Caco-2 (cell line): Measurements from ENCODE around the gene CCDC184. TPM values are rescaled to one million over a fixed set of nuclear protein-coding genes. Genes with fewer than 3 reads are reported as not detected.

Source experiments
- BruUV-seq: library from RNA; stranded (reverse); fragments of 400-500 nt; replicated peaks from 2 replicates; lab custom pipeline; 2021; lab: Mats Ljungman, UMichigan
- CTCF ChIA-PET: fragments of 300-600 bp; sonication (Branson Sonifier 250); formaldehyde crosslinking; loops from one replicate; lab custom pipeline; 2022; ENCODE audit warnings: antibody characterized with exemption; lab: Charles Lee
- POLR2A ChIA-PET: fragments of 300-600 bp; sonication (Branson Sonifier 250); formaldehyde crosslinking; loops from one replicate; lab custom pipeline; 2022; ENCODE audit warnings: antibody characterized with exemption; lab: Charles Lee
- DNase-seq, 2 experiments: peaks; one replicate each; pipeline versions ENCODE4 v3.0.0 to v3.0.0-alpha.2; 2020 to 2022
- H3K27me3 ChIP-seq: replicated peaks from 2 replicates; pipeline ENCODE4 v1.6.0; 2011; ENCODE audit warnings: low read length; ENCODE audit not compliant: control insufficient read depth, insufficient read depth
- H3K36me3 ChIP-seq: 2 replicates; pipeline ENCODE4 v1.5.1; 2011; ENCODE audit warnings: low read length; ENCODE audit not compliant: control insufficient read depth, insufficient read depth
- H3K4me1 ChIP-seq: fragments of 250-450 bp; sonication (Bioruptor Pico); 2 replicates; pipeline ENCODE4 v1.5.1; 2020; ENCODE audit warnings: mild to moderate bottlenecking
- H3K4me3 ChIP-seq: 2 replicates; pipeline ENCODE4 v1.5.1; 2011; ENCODE audit warnings: low read depth, mild to moderate bottlenecking, control low read depth, low read length
- H3K9me3 ChIP-seq: fragments of 250-450 bp; sonication (Bioruptor Pico); 2 replicates; pipeline ENCODE4 v1.5.1; 2020; ENCODE audit warnings: mild to moderate bottlenecking, moderate library complexity
- H3K27ac Mint-ChIP-seq: one replicate; pipeline ENCODE4 v1.8.0; 2022; ENCODE audit warnings: mixed read lengths; ENCODE audit not compliant: unreplicated experiment
- H3K27me3 Mint-ChIP-seq: one replicate; pipeline ENCODE4 v1.8.0; 2022; ENCODE audit warnings: mixed read lengths; ENCODE audit not compliant: insufficient read depth, unreplicated experiment
- H3K36me3 Mint-ChIP-seq: one replicate; pipeline ENCODE4 v1.8.0; 2022; ENCODE audit warnings: mild to moderate bottlenecking, mixed read lengths; ENCODE audit not compliant: insufficient read depth, unreplicated experiment
- H3K4me1 Mint-ChIP-seq: one replicate; pipeline ENCODE4 v1.8.0; 2022; ENCODE audit warnings: low read depth, mixed read lengths; ENCODE audit not compliant: unreplicated experiment
- H3K4me3 Mint-ChIP-seq: one replicate; pipeline ENCODE4 v1.8.0; 2022; ENCODE audit warnings: mild to moderate bottlenecking, moderate library complexity, mixed read lengths; ENCODE audit not compliant: unreplicated experiment
- H3K9me3 Mint-ChIP-seq: one replicate; pipeline ENCODE4 v1.8.0; 2022; ENCODE audit warnings: mixed read lengths; ENCODE audit not compliant: unreplicated experiment
- intact Hi-C: fragments of 100-400 bp; cut with micrococcal nuclease; formaldehyde crosslinking; loops from one replicate; pipeline ENCODE4 v1.10.0; 2022; ENCODE audit not compliant: unreplicated experiment
- total RNA-seq: library from RNA; stranded (reverse); gene quantifications from 2 replicates; pipeline ENCODE4 v1.2.3, GENCODE V29; 2022
- TF ChIP-seq, protein P1 (sequence below), 2 experiments: fragments of 200-600 bp in 1 of 2; IDR thresholded peaks; 1 replicate in 1 of 2; 2 replicates in 1 of 2; pipeline versions ENCODE4 v1.5.1 to v1.8.0; 2011 to 2022; ENCODE audit warnings: antibody characterized with exemption in 1 of 2, control low read depth in 1 of 2, inconsistent platforms in 1 of 2, low read depth in 1 of 2, low read length in 1 of 2, mild to moderate bottlenecking in 1 of 2, moderate library complexity in 1 of 2; ENCODE audit not compliant: insufficient read depth in 1 of 2, severe bottlenecking in 1 of 2, unreplicated experiment in 1 of 2

Gene CCDC184
- total RNA-seq, 1 experiment from 2014 or later = 1.0 TPM

DNA sequence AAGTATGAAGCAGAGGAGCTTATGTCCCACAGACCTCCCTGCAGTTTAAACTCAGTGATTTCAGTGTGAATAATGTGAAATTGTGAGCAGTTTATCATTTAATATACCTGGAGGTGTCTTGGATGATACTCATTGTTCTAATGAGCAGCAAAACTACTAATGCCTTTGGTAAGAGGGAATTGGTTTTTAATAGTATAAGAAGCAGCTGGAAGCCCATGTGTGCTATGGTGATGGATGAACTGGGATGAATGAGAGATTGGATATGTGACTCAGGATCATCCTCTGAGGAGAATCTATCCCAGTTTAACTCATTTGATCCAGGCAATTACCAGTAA lies 7.1 kb upstream of the CCDC184 start:
- Mint-ChIP-seq H3K4me1 (no peaks in the 10 kb centered on the region), H3K27me3 (peaks cover 15% of the 10 kb centered on the region), H3K27ac (no peak overlapping the region), H3K4me3 (no peak overlapping the region), H3K9me3 (no peaks in the 10 kb centered on the region), H3K36me3 (no peaks in the 10 kb centered on the region)
- H3K4me1 ChIP-seq = no peaks in the 10 kb centered on the region
- ChIA-PET POLR2A (no interaction called here), CTCF (interaction anchor here (1.2 kb wide), 1 partner anchor 19 kb away, joined by 3 read pairs; the partner anchor contains the start of gene ASB8)
- no peak overlapping the region for H3K4me3 ChIP-seq
- BruUV-seq = no TSS peak
- no peaks in the 10 kb centered on the region for H3K9me3 ChIP-seq
- TF ChIP-seq, protein P1, sequence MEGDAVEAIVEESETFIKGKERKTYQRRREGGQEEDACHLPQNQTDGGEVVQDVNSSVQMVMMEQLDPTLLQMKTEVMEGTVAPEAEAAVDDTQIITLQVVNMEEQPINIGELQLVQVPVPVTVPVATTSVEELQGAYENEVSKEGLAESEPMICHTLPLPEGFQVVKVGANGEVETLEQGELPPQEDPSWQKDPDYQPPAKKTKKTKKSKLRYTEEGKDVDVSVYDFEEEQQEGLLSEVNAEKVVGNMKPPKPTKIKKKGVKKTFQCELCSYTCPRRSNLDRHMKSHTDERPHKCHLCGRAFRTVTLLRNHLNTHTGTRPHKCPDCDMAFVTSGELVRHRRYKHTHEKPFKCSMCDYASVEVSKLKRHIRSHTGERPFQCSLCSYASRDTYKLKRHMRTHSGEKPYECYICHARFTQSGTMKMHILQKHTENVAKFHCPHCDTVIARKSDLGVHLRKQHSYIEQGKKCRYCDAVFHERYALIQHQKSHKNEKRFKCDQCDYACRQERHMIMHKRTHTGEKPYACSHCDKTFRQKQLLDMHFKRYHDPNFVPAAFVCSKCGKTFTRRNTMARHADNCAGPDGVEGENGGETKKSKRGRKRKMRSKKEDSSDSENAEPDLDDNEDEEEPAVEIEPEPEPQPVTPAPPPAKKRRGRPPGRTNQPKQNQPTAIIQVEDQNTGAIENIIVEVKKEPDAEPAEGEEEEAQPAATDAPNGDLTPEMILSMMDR (IDR thresholded peaks at IDR 0.05; ENCODE audit: insufficient read depth in 1 of 2, low read depth in 1 of 2, low read length in 1 of 2, severe bottlenecking in 1 of 2, unreplicated experiment in 1 of 2) = no peak
- DNase-seq = no peak
- intact Hi-C loops = no loop called here
- H3K36me3 ChIP-seq = no peaks in the 10 kb centered on the region
- H3K27me3 ChIP-seq = no peaks in the 10 kb centered on the region

DNA sequence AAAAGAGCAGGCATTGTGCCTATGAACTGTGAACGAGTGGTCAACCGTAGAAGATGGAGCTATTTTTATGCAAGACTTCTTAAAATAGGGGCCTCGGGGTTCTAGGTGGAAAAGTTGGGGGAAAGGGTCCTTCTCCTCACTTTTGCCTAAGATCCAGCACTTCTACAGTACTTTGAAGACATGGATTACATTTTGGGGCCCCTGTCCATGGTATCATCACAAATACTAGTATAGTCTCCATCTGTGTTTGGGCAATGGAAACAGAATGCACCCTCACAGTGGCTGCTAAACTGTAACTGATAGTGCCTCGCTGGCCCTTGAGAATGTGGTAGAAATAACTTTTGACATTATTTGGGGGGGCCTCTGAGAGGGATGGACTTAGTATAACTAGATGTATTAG lies 5.5 kb upstream of the CCDC184 start:
- POLR2A ChIA-PET = no interaction called here
- H3K27me3 ChIP-seq = no peaks in the 10 kb centered on the region

DNA sequence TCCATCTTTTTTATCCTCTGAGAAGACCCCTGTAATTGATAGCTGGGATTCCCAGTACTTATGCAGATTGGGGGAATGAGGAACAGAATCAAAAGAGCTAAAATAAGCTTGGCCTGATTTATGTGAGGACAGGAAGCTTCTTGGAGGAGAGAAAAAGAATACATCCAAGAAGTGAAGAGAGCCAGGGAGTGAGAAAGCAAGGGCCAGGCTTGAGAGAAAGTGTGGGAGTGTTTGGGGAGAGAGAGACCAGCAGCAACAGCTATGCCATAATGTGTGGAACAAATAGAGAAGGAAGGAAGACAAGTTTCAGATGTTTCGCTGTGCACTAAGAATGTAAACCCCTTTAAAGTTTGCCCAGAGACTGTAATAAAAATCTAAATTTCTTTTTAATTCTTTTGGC lies 4.0 kb upstream of the CCDC184 start:
- no peak overlapping the region for H3K27ac Mint-ChIP-seq
- no peaks in the 10 kb centered on the region for H3K36me3 ChIP-seq
- H3K4me3 ChIP-seq = no peak overlapping the region
- peaks cover 6% of the 10 kb centered on the region; the same call in 1 of the 2 replicates for H3K4me1 ChIP-seq
- no peak for DNase-seq
- intact Hi-C loops = no loop called here
- H3K9me3 ChIP-seq = no peaks in the 10 kb centered on the region
- TF ChIP-seq, protein P1 (IDR thresholded peaks at IDR 0.05; ENCODE audit: insufficient read depth in 1 of 2, low read depth in 1 of 2, low read length in 1 of 2, severe bottlenecking in 1 of 2, unreplicated experiment in 1 of 2) = no peak
- BruUV-seq = no TSS peak
- H3K9me3 Mint-ChIP-seq = no peaks in the 10 kb centered on the region
- CTCF ChIA-PET = interaction anchor here (0.5 kb wide), 1 partner anchor 36 kb away, joined by 4 read pairs; no protein-coding TSS in a partner anchor
- no peaks in the 10 kb centered on the region for H3K36me3 Mint-ChIP-seq
- peaks cover 18% of the 10 kb centered on the region for H3K27me3 Mint-ChIP-seq
- POLR2A ChIA-PET = no interaction called here
- H3K4me1 Mint-ChIP-seq = peaks cover 6% of the 10 kb centered on the region
- no peak overlapping the region for H3K4me3 Mint-ChIP-seq
- H3K27me3 ChIP-seq = no peaks in the 10 kb centered on the region

More for the DNA sequence above, 5.5 kb upstream of the CCDC184 start:
- Histone ChIP-seq H3K4me3 (no peak overlapping the region), H3K4me1 (peaks cover 6% of the 10 kb centered on the region; the same call in 1 of the 2 replicates), H3K9me3 (no peaks in the 10 kb centered on the region), H3K36me3 (no peaks in the 10 kb centered on the region)
- BruUV-seq = no TSS peak
- no peak for DNase-seq
- Mint-ChIP-seq H3K27me3 (peaks cover 18% of the 10 kb centered on the region), H3K4me1 (peaks cover 6% of the 10 kb centered on the region), H3K4me3 (no peak overlapping the region), H3K9me3 (no peaks in the 10 kb centered on the region), H3K27ac (no peak overlapping the region), H3K36me3 (no peaks in the 10 kb centered on the region)
- CTCF ChIA-PET = no interaction called here
- TF ChIP-seq, protein P1 (IDR thresholded peaks at IDR 0.05; ENCODE audit: insufficient read depth in 1 of 2, low read depth in 1 of 2, low read length in 1 of 2, severe bottlenecking in 1 of 2, unreplicated experiment in 1 of 2) = no peak
- intact Hi-C loops = no loop called here
